ENCODE results near the gene HNMT.
A peak's percentile ranks its signal among the peaks of the same experiment; 100 is the strongest.
"Not testable (repeated sequence)": the region's sequence is repeated elsewhere in the genome, so short reads cannot be mapped to it uniquely, and the experiment has no call there.

Gene HNMT

GRCh38 chr2:137946227-137946626 is 18.0 kb upstream of the HNMT start:
- no peak for DNase-seq (ENCODE audit: low spot score)

DNA sequence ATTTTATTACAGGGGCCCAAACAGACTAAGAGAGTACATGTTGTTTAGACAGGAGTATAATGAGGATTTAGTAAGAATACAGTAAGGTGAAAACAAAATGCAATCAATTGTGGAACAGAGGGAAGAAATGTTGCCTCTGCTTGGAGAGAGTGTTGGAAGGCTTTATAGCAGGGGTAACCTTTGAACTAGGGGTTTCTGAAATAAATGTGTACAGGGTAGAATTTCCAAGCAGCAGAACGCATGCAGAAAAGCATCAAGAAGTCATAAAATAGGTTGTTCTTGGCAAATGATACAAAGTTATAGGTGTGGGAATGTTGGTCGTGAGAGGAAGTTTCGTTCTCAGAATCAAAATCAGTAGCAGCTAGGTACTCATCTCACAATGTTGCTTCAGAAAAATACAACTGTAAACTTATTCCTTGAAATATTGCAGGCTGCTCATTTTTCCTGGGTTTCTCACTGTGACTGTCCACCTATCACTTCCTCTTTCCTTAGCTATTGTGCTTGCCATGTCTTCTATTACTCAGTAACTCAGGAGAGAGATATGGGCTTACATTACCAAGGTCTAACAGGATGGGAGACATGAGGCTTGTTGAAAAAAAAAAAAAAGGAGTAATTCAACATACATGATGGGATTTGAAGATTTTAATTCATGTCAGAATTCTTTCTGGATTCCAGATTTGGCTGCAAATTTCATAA is 17.1 kb upstream of the HNMT start:
- no peak for DNase-seq (ENCODE audit: low spot score)

- peak; percentile 67 for DNase-seq (ENCODE audit: low spot score)
Observed at GRCh38 chr2:137947728-137948336, 16.4 kb upstream of the HNMT start.

DNA sequence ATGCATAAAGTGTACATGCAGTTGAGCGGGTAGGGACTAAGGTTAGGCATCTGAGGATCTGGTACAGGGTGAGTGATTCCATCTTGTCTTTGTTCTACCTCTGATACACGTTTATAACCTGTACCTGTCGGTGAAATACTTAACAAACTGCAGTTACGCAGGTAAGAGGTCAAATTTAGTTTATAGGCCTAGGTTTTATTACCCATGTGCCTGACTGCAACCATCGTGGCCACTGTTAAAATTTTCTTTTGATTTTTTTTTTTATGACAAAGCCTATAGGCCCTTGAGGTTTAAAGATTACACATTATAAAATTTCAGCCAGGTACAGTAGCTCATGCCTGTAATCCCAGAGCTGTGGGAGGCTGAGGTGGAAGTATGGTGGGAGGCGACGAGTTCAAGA is 15.4 kb upstream of the HNMT start:
- peak; percentile 25 for DNase-seq (ENCODE audit: low spot score)

DNA sequence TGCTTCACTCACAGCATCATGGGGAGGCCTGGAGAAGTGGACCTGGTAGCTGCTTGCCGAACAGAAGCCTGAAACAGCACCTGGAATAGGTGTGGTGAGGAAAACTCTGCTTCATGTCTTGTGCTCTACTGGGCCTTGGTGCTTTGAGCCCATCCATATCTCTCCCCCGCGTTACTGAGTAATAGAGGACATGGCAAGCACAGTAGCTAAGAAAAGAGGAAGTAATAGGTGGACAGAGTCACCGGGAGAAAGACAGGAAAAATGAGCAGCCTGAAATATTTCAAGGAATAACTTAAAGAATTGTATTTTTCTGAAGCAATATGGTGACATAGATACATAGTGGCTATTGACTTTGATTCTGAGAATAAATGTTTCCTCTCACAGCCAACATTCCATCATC is 14.0 kb upstream of the HNMT start:
- DNase-seq (ENCODE audit: low spot score) = no peak

GRCh38 chr2:137951586-137951985 is 12.7 kb upstream of the HNMT start:
- no peak for DNase-seq (ENCODE audit: low spot score)

GRCh38 chr2:137952586-137953129 is 11.6 kb upstream of the HNMT start:
- no peak for DNase-seq (ENCODE audit: low spot score)

DNA sequence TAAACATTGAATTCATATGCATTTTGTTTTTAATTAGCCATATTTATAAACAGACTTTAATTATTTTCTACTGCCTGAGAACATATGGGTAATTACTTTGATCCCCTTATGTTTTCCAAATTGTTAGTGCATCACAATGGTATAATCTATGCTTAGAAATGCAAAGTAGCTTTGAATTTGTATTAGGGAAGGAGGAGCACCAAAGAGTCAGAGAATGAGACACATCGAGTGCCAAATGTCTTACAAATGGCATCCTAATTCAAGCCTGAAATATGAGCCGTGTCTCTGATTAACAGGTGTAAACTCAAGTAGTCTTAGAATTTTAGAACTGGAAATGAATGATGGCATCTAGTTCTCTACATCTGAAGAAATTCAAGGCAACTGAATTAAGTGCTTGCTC is 8.7 kb upstream of the HNMT start:
- no peak for DNase-seq (ENCODE audit: low spot score)

GRCh38 chr2:137957033-137957432 is 7.2 kb upstream of the HNMT start:
- DNase-seq (ENCODE audit: low spot score) = no peak

GRCh38 chr2:137959166-137959565 is 5.1 kb upstream of the HNMT start:
- DNase-seq (ENCODE audit: low spot score) = no peak

DNA sequence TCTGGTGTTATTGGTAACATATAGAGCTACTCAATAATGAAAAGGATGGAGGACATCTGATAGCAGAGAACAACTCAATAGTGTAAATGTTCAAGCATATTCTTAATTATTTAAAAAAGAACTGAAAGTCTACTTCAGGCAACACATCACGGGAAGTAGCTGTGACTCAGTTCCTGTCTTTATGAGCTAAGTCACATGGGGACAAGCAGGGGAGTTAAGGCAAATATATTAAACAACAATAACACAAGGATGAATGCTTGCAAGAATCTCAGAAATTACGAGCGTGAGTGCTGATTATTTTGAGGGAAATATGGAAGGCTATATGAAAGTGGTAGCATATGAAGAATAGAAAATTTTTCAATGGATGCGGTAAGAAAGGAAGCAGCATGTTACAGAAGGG is 4.0 kb upstream of the HNMT start:
- DNase-seq (ENCODE audit: low spot score) = no peak

DNA sequence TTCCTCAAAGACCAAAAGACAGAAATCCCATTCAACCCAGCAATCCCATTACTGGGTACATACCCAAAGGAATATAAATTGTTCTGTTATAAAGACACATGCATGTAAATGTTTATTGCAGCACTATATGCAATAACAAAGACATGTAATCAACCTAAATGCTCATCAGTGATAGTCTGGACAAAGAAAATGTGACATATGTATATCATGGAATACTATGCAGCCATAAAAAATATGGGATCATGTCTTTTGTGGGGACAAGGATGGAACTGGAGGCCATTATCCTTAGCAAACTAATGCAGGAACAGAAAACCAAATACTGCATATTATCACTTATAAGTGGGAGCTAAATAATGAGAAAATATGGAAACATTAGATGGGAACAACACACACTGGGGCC is 2.7 kb upstream of the HNMT start:
- no peak for DNase-seq (ENCODE audit: low spot score)

DNA sequence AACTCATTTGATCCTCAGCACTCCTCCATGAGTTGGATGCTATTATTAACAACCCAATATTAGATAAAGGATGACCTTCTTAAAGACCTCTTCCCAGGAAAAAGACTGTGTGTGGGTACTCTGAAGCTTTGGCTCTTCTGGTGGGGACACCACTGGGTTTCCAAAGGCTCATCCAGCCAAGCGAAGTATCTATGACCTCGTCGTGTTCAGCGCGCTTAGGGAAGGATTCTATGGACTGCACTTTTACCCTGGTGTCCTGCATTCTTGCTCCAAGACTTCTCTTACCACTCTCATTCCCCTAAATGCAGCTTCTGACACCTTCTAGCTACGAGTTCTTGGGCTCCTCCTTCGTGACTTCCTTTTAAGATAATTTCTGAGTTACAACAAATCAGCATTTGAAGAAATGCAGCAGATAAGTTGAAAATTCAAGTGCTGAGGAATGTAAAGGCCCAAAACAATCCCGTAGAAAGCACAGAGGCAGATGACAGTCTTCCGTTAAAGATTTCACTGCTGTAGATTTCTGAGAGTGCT is 673 bp upstream of the HNMT start:
- no peak for DNase-seq (ENCODE audit: low spot score)

DNA sequence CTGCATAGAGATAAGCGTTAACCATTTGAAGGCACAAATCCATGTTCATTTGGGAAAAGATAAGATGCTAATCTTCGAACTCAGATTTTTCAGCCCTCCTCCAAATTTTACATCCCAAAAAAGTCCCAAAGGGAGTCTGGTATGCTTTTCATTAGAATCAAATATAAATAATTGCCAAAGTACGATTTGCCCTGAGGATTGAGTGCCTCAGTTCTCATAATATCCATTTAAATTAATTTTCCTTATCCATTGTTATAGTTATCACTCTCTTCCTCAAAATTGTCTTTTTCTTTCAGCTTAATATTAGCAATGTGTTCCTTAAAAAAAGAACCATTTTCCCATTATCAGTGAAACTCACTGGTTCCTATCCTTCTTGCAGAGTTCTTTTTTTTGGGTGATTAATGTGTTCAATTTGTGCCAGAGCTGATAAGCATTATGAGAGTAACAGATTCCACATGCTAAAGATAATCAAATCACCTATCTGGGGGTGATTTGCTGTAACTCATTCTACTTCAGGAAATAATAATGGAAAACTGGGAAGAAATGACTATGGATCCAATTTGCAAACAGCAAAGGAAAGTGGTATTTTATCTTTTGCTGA is 686 bp downstream of the HNMT start:
- DNase-seq (ENCODE audit: low spot score) = no peak

GRCh38 chr2:137966043-137966442 is 1.8 kb downstream of the HNMT start:
- no peak for DNase-seq (ENCODE audit: low spot score)

DNA sequence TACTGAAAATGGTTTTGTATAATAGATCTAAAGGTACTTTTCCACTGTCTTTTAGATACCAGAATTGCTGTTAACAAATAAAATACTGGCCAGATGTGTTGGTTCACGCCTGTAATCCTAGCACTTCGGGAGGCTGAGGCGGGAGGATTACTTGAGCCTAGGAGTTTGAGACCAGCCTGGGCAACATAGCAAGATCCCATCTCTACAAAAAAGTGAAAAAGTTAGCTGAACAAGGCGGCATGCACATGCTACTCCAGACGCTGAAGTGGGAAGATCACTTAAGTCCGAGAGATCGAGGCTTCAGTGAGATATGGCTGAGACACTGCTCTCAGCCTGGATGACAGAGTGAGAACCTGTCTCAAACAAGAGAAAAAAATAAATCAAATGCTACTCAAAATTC is 2.8 kb downstream of the HNMT start:
- DNase-seq (ENCODE audit: low spot score) = no peak

- no peak for DNase-seq (ENCODE audit: low spot score)
Observed at GRCh38 chr2:137968477-137969417, 4.5 kb downstream of the HNMT start.

GRCh38 chr2:137969418-137969765 is 5.1 kb downstream of the HNMT start:
- DNase-seq (ENCODE audit: low spot score) = peak; percentile 39

- no peak for DNase-seq (ENCODE audit: low spot score)
Observed at GRCh38 chr2:137969876-137970275, 5.6 kb downstream of the HNMT start.

- DNase-seq (ENCODE audit: low spot score) = not testable (repeated sequence)
Observed at GRCh38 chr2:137971259-137971658, 7.0 kb downstream of the HNMT start.

- DNase-seq (ENCODE audit: low spot score) = no peak
Observed at GRCh38 chr2:137973280-137973679, 9.0 kb downstream of the HNMT start.
